Naive thymus-derived CD8-positive, alpha-beta T cell (primary cell): ENCODE measurements around the gene ATG2B. TPM values are rescaled to one million over a fixed set of nuclear protein-coding genes. Genes with fewer than 3 reads are reported as not detected.
"Not testable (repeated sequence)": the region's sequence is repeated elsewhere in the genome, so short reads cannot be mapped to it uniquely, and the experiment has no call there.

Experiments used
- ATAC-seq, 2 donors: fragments of 150-1000 bp; cut with Tn5 transposase in 1 of 2; sonication (Bioruptor Pico), chemical (Tn5 transposase) in 1 of 2; 1 replicate in 1 of 2; 2 replicates in 1 of 2; pipeline ENCODE4 v1.10.0; 2021; ENCODE audit warnings: mild to moderate bottlenecking in 2 of 2, moderate library complexity in 2 of 2
- POLR2A ChIA-PET: fragments of 350-600 bp; sonication (Branson Sonifier 250); formaldehyde crosslinking; loops from one replicate; lab custom pipeline; 2021; ENCODE audit warnings: antibody characterized with exemption; lab: Charles Lee
- DNase-seq, 10 donors: peaks; one replicate each; pipeline versions ENCODE4 v3.0.0 to v3.0.0-alpha.2; 2020 to 2022
- H3K27ac Mint-ChIP-seq, 10 donors: one replicate each; pipeline ENCODE4 v1.8.0; 2020 to 2022; ENCODE audit warnings: mild to moderate bottlenecking in 10 of 10, mixed read lengths in 10 of 10, moderate library complexity in 4 of 10, inconsistent platforms in 1 of 10
- H3K27me3 Mint-ChIP-seq, 5 donors: one replicate each; pipeline ENCODE4 v1.8.0; 2021 to 2022; ENCODE audit warnings: mixed read lengths in 5 of 5
- H3K36me3 Mint-ChIP-seq, 3 donors: one replicate each; pipeline ENCODE4 v1.8.0; 2020 to 2022; ENCODE audit warnings: mixed read lengths in 3 of 3, mild to moderate bottlenecking in 2 of 3, inconsistent platforms in 1 of 3
- H3K4me1 Mint-ChIP-seq, 4 donors: one replicate each; pipeline ENCODE4 v1.8.0; 2021 to 2022; ENCODE audit warnings: mixed read lengths in 4 of 4
- H3K4me3 Mint-ChIP-seq, 10 donors: one replicate each; pipeline ENCODE4 v1.8.0; 2020 to 2022; ENCODE audit warnings: mild to moderate bottlenecking in 10 of 10, mixed read lengths in 10 of 10, moderate library complexity in 6 of 10, inconsistent platforms in 1 of 10
- H3K9me3 Mint-ChIP-seq, 9 donors: one replicate each; pipeline ENCODE4 v1.8.0; 2020 to 2022; ENCODE audit warnings: mixed read lengths in 9 of 9, mild to moderate bottlenecking in 3 of 9, inconsistent platforms in 1 of 9, moderate library complexity in 1 of 9
- polyA plus RNA-seq, 3 donors: library from polyadenylated mRNA; unstranded; fragments of 300-500 nt; fragmentation: Illumina TruSeq; gene quantifications; one replicate each; pipeline ENCODE4 v1.2.3, GENCODE V29; 2021
- total RNA-seq, 8 experiments: library from RNA in 2 of 8; stranded (reverse) in 2 of 8; gene quantifications; one replicate each; pipeline ENCODE4 v1.2.3 and lab custom pipeline; 2021 to 2026

The ATG2B gene
- total and polyA plus RNA-seq, 5 experiments from 2014 or later = 0.96 to 32.1 (median 2.0) TPM

- Mint-ChIP-seq H3K4me1 (no peaks in the 10 kb centered on the region), H3K27me3 (peaks cover 17 to 93% (median 49%) of the 10 kb centered on the region in 5 donors), H3K4me3 (no peak overlapping the region), H3K36me3 (peaks cover 0 to 1% (median 0%) of the 10 kb centered on the region in 3 donors), H3K9me3 (no peaks in the 10 kb centered on the region), H3K27ac (no peak overlapping the region)
- POLR2A ChIA-PET = no interaction called here
- DNase-seq (no peak), ATAC-seq (no peak)
Observed at GRCh38 chr14:96252323-96252998, 110.7 kb downstream of the ATG2B start.

GRCh38 chr14:96251656-96252155 lies 111.4 kb downstream of the ATG2B start:
- Mint-ChIP-seq H3K9me3 (no peaks in the 10 kb centered on the region), H3K4me3 (no peak overlapping the region), H3K27ac (no peak overlapping the region), H3K36me3 (peaks cover 0 to 1% (median 0%) of the 10 kb centered on the region in 3 donors), H3K4me1 (no peaks in the 10 kb centered on the region), H3K27me3 (peaks cover 14 to 93% (median 46%) of the 10 kb centered on the region in 5 donors)
- DNase-seq (no peak), ATAC-seq (no peak)
- POLR2A ChIA-PET = no interaction called here

GRCh38 chr14:96250485-96250884 lies 112.7 kb downstream of the ATG2B start:
- peaks cover 0 to 1% (median 0%) of the 10 kb centered on the region in 3 donors for H3K36me3 Mint-ChIP-seq

GRCh38 chr14:96249029-96249428 lies 114.1 kb downstream of the ATG2B start:
- peaks cover 15 to 90% (median 44%) of the 10 kb centered on the region in 5 donors for H3K27me3 Mint-ChIP-seq
- no peak overlapping the region for H3K4me3 Mint-ChIP-seq
- no peak overlapping the region for H3K27ac Mint-ChIP-seq
- H3K4me1 Mint-ChIP-seq = no peaks in the 10 kb centered on the region
- POLR2A ChIA-PET = no interaction called here
- no peak for ATAC-seq
- no peak for DNase-seq
- peaks cover 0 to 2% (median 0%) of the 10 kb centered on the region in 9 donors for H3K9me3 Mint-ChIP-seq
- peaks cover 0 to 1% (median 0%) of the 10 kb centered on the region in 3 donors for H3K36me3 Mint-ChIP-seq

More at GRCh38 chr14:96250485-96250884, 112.7 kb downstream of the ATG2B start:
- POLR2A ChIA-PET = no interaction called here
- DNase-seq (no peak), ATAC-seq (no peak)
- no peaks in the 10 kb centered on the region for H3K4me1 Mint-ChIP-seq
- H3K4me3 Mint-ChIP-seq = no peak overlapping the region
- no peaks in the 10 kb centered on the region for H3K9me3 Mint-ChIP-seq
- H3K27ac Mint-ChIP-seq = no peak overlapping the region
- H3K27me3 Mint-ChIP-seq = peaks cover 16 to 98% (median 49%) of the 10 kb centered on the region in 5 donors

DNA sequence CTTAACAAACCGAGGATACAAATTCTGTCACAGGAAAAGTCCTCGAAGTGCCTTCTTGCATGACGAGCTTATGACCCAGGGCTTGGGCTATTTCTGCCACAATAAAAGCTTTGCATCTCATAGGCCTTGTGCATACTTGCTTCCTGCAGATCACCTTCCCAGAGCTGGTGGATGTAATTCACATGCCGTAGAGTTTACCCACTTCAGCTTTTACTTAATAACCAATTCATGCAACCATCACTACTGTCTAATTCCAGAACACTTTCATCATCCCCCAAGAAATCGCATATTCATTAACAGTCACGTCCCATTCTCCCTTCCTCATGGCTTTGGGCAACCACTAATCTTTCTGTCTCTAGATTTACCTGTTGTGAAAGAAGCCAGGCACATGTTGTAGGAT lies 116.1 kb downstream of the ATG2B start:
- H3K27ac Mint-ChIP-seq = no peak overlapping the region
- H3K9me3 Mint-ChIP-seq = peaks cover 0 to 2% (median 0%) of the 10 kb centered on the region in 9 donors
- H3K36me3 Mint-ChIP-seq = peaks cover 0 to 1% (median 0%) of the 10 kb centered on the region in 3 donors
- no peak for DNase-seq
- ATAC-seq = no peak
- POLR2A ChIA-PET = interaction anchor here (1.0 kb wide), 1 partner anchor 25 kb away, joined by 3 read pairs; no protein-coding TSS in a partner anchor
- no peak overlapping the region for H3K4me3 Mint-ChIP-seq
- peaks cover 13 to 70% (median 27%) of the 10 kb centered on the region in 5 donors for H3K27me3 Mint-ChIP-seq
- no peaks in the 10 kb centered on the region for H3K4me1 Mint-ChIP-seq

GRCh38 chr14:96246539-96246847 lies 116.6 kb downstream of the ATG2B start:
- Mint-ChIP-seq H3K36me3 (peaks cover 0 to 1% (median 0%) of the 10 kb centered on the region in 3 donors), H3K4me1 (no peaks in the 10 kb centered on the region), H3K27ac (no peak overlapping the region), H3K9me3 (peaks cover 0 to 2% (median 0%) of the 10 kb centered on the region in 9 donors), H3K27me3 (peaks cover 10 to 65% (median 22%) of the 10 kb centered on the region in 5 donors), H3K4me3 (no peak overlapping the region)
- DNase-seq (no peak), ATAC-seq (no peak)
- POLR2A ChIA-PET = interaction anchor here (1.0 kb wide), 1 partner anchor 24 kb away, joined by 3 read pairs; no protein-coding TSS in a partner anchor

GRCh38 chr14:96245710-96246538 lies 117.2 kb downstream of the ATG2B start:
- H3K27ac Mint-ChIP-seq = no peak overlapping the region
- DNase-seq (no peak), ATAC-seq (no peak)
- H3K27me3 Mint-ChIP-seq = peaks cover 10 to 59% (median 17%) of the 10 kb centered on the region in 5 donors
- no peak overlapping the region for H3K4me3 Mint-ChIP-seq
- peaks cover 0 to 2% (median 0%) of the 10 kb centered on the region in 9 donors for H3K9me3 Mint-ChIP-seq
- peaks cover 0 to 1% (median 0%) of the 10 kb centered on the region in 3 donors for H3K36me3 Mint-ChIP-seq
- POLR2A ChIA-PET = no interaction called here
- no peaks in the 10 kb centered on the region for H3K4me1 Mint-ChIP-seq

DNA sequence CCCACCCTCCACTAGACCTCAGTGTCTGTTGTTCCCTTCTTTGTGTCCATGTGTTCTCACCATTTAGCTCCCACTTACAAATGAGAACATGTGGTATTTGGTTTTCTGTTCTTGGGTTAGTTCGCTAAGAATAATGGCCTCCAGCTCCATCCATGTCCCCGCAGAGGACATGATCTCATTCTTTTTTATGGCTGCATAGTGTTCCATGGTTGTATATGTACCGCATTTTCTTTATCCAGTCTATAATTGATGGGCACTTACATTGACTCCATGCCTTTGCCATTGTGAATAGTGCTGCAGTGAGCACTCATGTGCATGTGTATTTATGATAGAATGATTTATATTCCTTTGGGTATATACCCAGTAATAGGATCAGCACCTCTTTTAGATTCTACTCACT lies 118.1 kb downstream of the ATG2B start:
- H3K27ac Mint-ChIP-seq, H3K36me3 Mint-ChIP-seq, DNase-seq, H3K4me3 Mint-ChIP-seq, ATAC-seq, H3K4me1 Mint-ChIP-seq, POLR2A ChIA-PET, H3K9me3 Mint-ChIP-seq: not testable (repeated sequence)
- peaks cover 10 to 51% (median 19%) of the 10 kb centered on the region in 5 donors for H3K27me3 Mint-ChIP-seq

GRCh38 chr14:96243785-96244184 lies 119.4 kb downstream of the ATG2B start:
- Mint-ChIP-seq H3K4me3 (no peak overlapping the region), H3K36me3 (peaks cover 0 to 1% (median 0%) of the 10 kb centered on the region in 3 donors), H3K27ac (no peak overlapping the region), H3K9me3 (peaks cover 0 to 2% (median 0%) of the 10 kb centered on the region in 9 donors), H3K27me3 (peaks cover 10 to 38% (median 17%) of the 10 kb centered on the region in 5 donors), H3K4me1 (no peaks in the 10 kb centered on the region)
- no peak for DNase-seq
- POLR2A ChIA-PET = no interaction called here
- ATAC-seq = no peak

DNA sequence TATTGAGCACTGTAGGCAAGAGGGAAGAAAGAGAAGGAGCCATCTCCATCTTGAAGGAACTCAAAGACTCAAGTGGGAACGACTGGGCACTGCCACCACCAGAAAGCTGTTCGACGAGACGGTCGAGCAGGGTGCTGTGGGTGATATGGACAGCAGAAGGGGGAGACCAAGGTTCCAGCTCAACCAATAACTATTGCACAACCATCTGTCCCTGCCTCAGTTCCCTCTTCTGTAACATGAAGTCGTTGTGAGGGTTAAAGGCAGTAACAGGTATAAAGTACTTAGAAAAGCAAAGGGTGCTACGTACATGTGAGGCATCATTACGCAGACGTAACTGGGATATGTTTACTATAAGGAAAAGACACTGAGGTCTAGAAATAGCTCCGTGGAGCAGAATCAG lies 121.0 kb downstream of the ATG2B start:
- POLR2A ChIA-PET = no interaction called here
- H3K4me1 Mint-ChIP-seq = no peaks in the 10 kb centered on the region
- peaks cover 6 to 22% (median 10%) of the 10 kb centered on the region in 5 donors for H3K27me3 Mint-ChIP-seq

GRCh38 chr14:96240641-96241040 lies 122.5 kb downstream of the ATG2B start:
- DNase-seq (no peak), ATAC-seq (no peak)
- POLR2A ChIA-PET = no interaction called here
- H3K27ac Mint-ChIP-seq = peak overlapping the region in 1 of 10 donors; percentile 73
- H3K27me3 Mint-ChIP-seq = peaks cover 3 to 12% (median 7%) of the 10 kb centered on the region in 5 donors
- peaks cover 0 to 2% (median 0%) of the 10 kb centered on the region in 9 donors for H3K9me3 Mint-ChIP-seq
- no peak overlapping the region for H3K4me3 Mint-ChIP-seq
- H3K4me1 Mint-ChIP-seq = no peaks in the 10 kb centered on the region
- H3K36me3 Mint-ChIP-seq = no peaks in the 10 kb centered on the region

More for the DNA sequence above, 121.0 kb downstream of the ATG2B start:
- ATAC-seq (no peak), DNase-seq (no peak)
- no peak overlapping the region for H3K4me3 Mint-ChIP-seq
- H3K36me3 Mint-ChIP-seq = no peaks in the 10 kb centered on the region
- H3K27ac Mint-ChIP-seq = no peak overlapping the region
- peaks cover 0 to 2% (median 0%) of the 10 kb centered on the region in 9 donors for H3K9me3 Mint-ChIP-seq

GRCh38 chr14:96239711-96240141 lies 123.4 kb downstream of the ATG2B start:
- ATAC-seq = no peak
- POLR2A ChIA-PET = no interaction called here

More at GRCh38 chr14:96239711-96240141, 123.4 kb downstream of the ATG2B start:
- Mint-ChIP-seq H3K36me3 (no peaks in the 10 kb centered on the region), H3K9me3 (no peaks in the 10 kb centered on the region), H3K4me1 (no peaks in the 10 kb centered on the region), H3K4me3 (no peak overlapping the region), H3K27ac (no peak overlapping the region), H3K27me3 (peaks cover 0 to 9% (median 5%) of the 10 kb centered on the region in 5 donors)
- no peak for DNase-seq
